HCT116 (cell line): ENCODE measurements around the gene LAMTOR4. TPM values are rescaled to one million over a fixed set of nuclear protein-coding genes. Genes with fewer than 3 reads are reported as not detected.
A peak's percentile ranks its signal among the peaks of the same experiment; 100 is the strongest.

ENCODE experiments used
- ATAC-seq: fragments of 200-7000 bp; cut with Tn5 transposase; 2 replicates; pipeline ENCODE4 v1.9.1; 2020; ENCODE audit warnings: mild to moderate bottlenecking, moderate library complexity
- BruUV-seq: library from RNA; stranded (reverse); fragments of 400-500 nt; replicated peaks from 2 replicates; lab custom pipeline; 2021; lab: Mats Ljungman, UMichigan
- CTCF ChIA-PET: fragments of 300-600 bp; sonication (Branson Sonifier 250); formaldehyde crosslinking; loops from one replicate; lab custom pipeline; 2021; ENCODE audit warnings: antibody characterized with exemption; lab: Charles Lee
- POLR2A ChIA-PET: fragments of 300-600, 350-600 bp; sonication (Branson Sonifier 250); formaldehyde crosslinking; loops from one replicate; lab custom pipeline; 2021; ENCODE audit warnings: antibody characterized with exemption; lab: Charles Lee
- RAD21 ChIA-PET, 2 experiments: fragments of 300-600 bp; sonication (Branson Sonifier 250); formaldehyde crosslinking; loops; one replicate each; lab custom pipeline; 2023; ENCODE audit warnings: low total read pairs in 2 of 2; ENCODE audit not compliant: uncharacterized antibody in 2 of 2, unreplicated experiment in 2 of 2, low non-redundant PET in 1 of 2; lab: Charles Lee
- DNase-seq: peaks from one replicate; pipeline ENCODE4 v3.0.0-alpha.2; 2010; ENCODE audit warnings: low read depth, low spot score
- H2AFZ ChIP-seq: fragments of 200-600 bp; shearing (Covaris generic), sonication (generic); 2 replicates; pipeline ENCODE4 v1.6.1; 2017; ENCODE audit warnings: low read depth, mixed run types, mixed read lengths, antibody characterized with exemption, low read length; ENCODE audit not compliant: poor library complexity, severe bottlenecking
- H3K27ac ChIP-seq: 2 replicates; pipeline ENCODE4 v1.5.1; 2012; ENCODE audit warnings: low read depth, low read length
- H3K27me3 ChIP-seq: fragments of 200-600 bp; sonication (generic); 2 replicates; pipeline ENCODE4 v1.6.1; 2016; ENCODE audit warnings: mixed run types, low read length, mixed read lengths; ENCODE audit not compliant: insufficient read depth
- H3K36me3 ChIP-seq, 2 experiments: fragments of 200-500 bp in 1 of 2; fragments of 200-600 bp in 1 of 2; sonication (Bioruptor generic) in 1 of 2; sonication (generic) in 1 of 2; 2 replicates each; pipeline versions ENCODE4 v1.5.1 to v1.6.1; 2014 to 2016; ENCODE audit warnings: low read length in 2 of 2, inconsistent platforms in 1 of 2, mixed read lengths in 1 of 2, mixed run types in 1 of 2; ENCODE audit not compliant: insufficient read depth in 2 of 2, control insufficient read depth in 1 of 2
- H3K4me1 ChIP-seq, 2 experiments: fragments of 200-600 bp in 1 of 2; sonication (generic) in 1 of 2; 2 replicates each; pipeline versions ENCODE4 v1.5.1 to v1.6.1; 2012 to 2017; ENCODE audit warnings: low read length in 2 of 2, inconsistent platforms in 1 of 2, mild to moderate bottlenecking in 1 of 2, mixed read lengths in 1 of 2, mixed run types in 1 of 2, moderate library complexity in 1 of 2; ENCODE audit not compliant: insufficient read depth in 2 of 2, control insufficient read depth in 1 of 2
- H3K4me2 ChIP-seq: fragments of 200-600 bp; sonication (generic); 2 replicates; pipeline ENCODE4 v1.6.1; 2017; ENCODE audit warnings: mixed run types, low read length, mixed read lengths
- H3K4me3 ChIP-seq, 2 experiments: fragments of 200-600 bp in 1 of 2; sonication (generic) in 1 of 2; replicated peaks in 1 of 2; 2 replicates each; pipeline ENCODE4 v1.5.1; 2011 to 2016; ENCODE audit warnings: low read length in 2 of 2, control low read depth in 1 of 2, low read depth in 1 of 2, mild to moderate bottlenecking in 1 of 2, mixed read lengths in 1 of 2, mixed run types in 1 of 2
- H3K79me2 ChIP-seq: fragments of 200-600 bp; sonication (generic); 2 replicates; pipeline ENCODE4 v1.6.1; 2017; ENCODE audit warnings: mild to moderate bottlenecking, mixed run types, low read length, moderate library complexity, mixed read lengths; ENCODE audit not compliant: insufficient read depth
- H3K9ac ChIP-seq: fragments of 200-600 bp; sonication (generic); 2 replicates; pipeline ENCODE4 v1.6.1; 2016; ENCODE audit warnings: low read length, mixed read lengths
- H3K9me2 ChIP-seq: fragments of 200-600 bp; sonication (generic), shearing (Covaris generic); 2 replicates; pipeline ENCODE4 v1.6.1; 2017; ENCODE audit warnings: mixed run types, mild to moderate bottlenecking, moderate library complexity; ENCODE audit not compliant: insufficient read depth
- H3K9me3 ChIP-seq, 2 experiments: fragments of 200-500 bp in 1 of 2; fragments of 200-600 bp in 1 of 2; sonication (Bioruptor generic) in 1 of 2; sonication (generic) in 1 of 2; 2 replicates each; pipeline ENCODE4 v1.6.1; 2014 to 2017; ENCODE audit warnings: low read length in 2 of 2, mixed read lengths in 2 of 2, inconsistent platforms in 1 of 2, low read depth in 1 of 2, mild to moderate bottlenecking in 1 of 2, mixed run types in 1 of 2, moderate library complexity in 1 of 2; ENCODE audit not compliant: control insufficient read depth in 1 of 2, insufficient read depth in 1 of 2
- H4K20me1 ChIP-seq: fragments of 200-600 bp; sonication (generic), shearing (Covaris generic); 2 replicates; pipeline ENCODE4 v1.6.1; 2017; ENCODE audit warnings: mixed run types, mild to moderate bottlenecking, moderate library complexity; ENCODE audit not compliant: insufficient read depth
- EGR1 ChIP-seq: IDR thresholded peaks from 2 replicates; pipeline ENCODE4 v1.6.1; 2012; ENCODE audit warnings: low read depth
- ELF1 ChIP-seq: IDR thresholded peaks from 2 replicates; pipeline ENCODE4 v1.6.1; 2012; ENCODE audit warnings: low read depth, borderline replicate concordance
- EZH2phosphoT487 ChIP-seq: fragments of 200-600 bp; IDR thresholded peaks from 2 replicates; pipeline ENCODE4 v1.6.1; 2018; ENCODE audit warnings: antibody characterized with exemption, borderline replicate concordance
- RAD21 ChIP-seq: IDR thresholded peaks from 2 replicates; pipeline ENCODE4 v1.6.1; 2012; ENCODE audit warnings: low read depth, mild to moderate bottlenecking
- REST ChIP-seq: IDR thresholded peaks from 2 replicates; pipeline ENCODE4 v1.6.1; 2012; ENCODE audit warnings: low read depth
- TCF7L2 ChIP-seq: IDR thresholded peaks from 2 replicates; pipeline ENCODE4 v1.7.0; 2011; ENCODE audit warnings: borderline replicate concordance, inconsistent platforms; ENCODE audit not compliant: insufficient read depth, insufficient read length; ENCODE audit errors: extremely low read depth
- ZNF274 ChIP-seq: fragments of 200-500 bp; sonication (Bioruptor generic); IDR thresholded peaks from 2 replicates; pipeline ENCODE4 v1.6.1; 2014; ENCODE audit warnings: mild to moderate bottlenecking, low read depth, low read length, inconsistent platforms
- intact Hi-C: fragments of 100-400 bp; cut with micrococcal nuclease; formaldehyde crosslinking; loops from 2 replicates; pipeline ENCODE4 v1.10.0; 2022
- total RNA-seq: library from RNA; stranded (reverse); gene quantifications from one replicate; pipeline ENCODE4 v1.2.1, GENCODE V29; 2021; ENCODE audit not compliant: unreplicated experiment

Gene LAMTOR4
- total RNA-seq, 1 experiment from 2014 or later = 152 TPM

DNA sequence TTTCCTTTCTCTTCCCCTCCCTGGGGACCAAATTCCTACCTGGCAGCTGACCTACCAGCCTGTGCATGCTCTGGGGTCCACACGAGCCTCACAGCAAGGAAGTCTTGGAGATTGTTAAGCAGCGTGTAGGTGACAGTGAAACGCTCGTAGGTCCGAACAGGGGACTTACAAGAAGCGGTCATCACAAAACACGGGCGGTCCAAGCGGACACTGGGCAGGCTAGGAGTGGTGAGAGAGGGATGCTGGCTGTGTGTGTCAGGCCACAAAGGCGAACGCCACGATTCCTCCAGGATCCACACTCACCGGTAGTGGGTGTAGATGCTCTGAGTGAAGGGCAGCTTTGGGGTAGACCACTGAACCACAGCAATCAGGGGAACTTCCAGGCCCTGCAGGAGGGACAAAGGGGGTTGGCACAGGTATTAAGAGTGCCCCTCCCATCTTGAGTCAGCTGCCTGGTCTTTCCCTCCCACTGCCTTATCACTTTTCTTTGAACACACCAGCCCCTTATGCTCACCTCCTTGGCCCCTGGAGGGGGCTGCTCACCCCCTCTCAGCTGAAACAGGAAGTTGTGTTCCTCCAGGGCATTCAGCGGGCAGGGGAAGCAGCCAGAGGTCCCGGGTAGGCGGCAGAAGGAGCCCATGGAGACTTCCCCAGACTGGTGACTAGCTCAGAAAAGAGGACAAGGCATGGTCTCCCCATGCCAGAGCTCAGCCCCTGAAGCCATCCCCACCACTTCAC is 7.8 kb downstream of the LAMTOR4 start:
- H3K27ac ChIP-seq = peak overlapping the region; percentile 91
- H3K4me2 ChIP-seq = peak overlapping the region; percentile 93
- RAD21 ChIA-PET = interaction anchor here in 1 of 2 experiments (0.6 kb wide), 1 partner anchor 69 kb away, joined by 11 read pairs; no protein-coding TSS in a partner anchor
- H4K20me1 ChIP-seq = no peaks in the 10 kb centered on the region
- TF ChIP-seq EGR1 (no peak), RAD21 (no peak), EZH2phosphoT487 (no peak), ELF1 (no peak), REST (no peak), ZNF274 (no peak), TCF7L2 (no peak)
- TF ChIP-seq, all 23 proteins: peak for 0
- H3K4me3 ChIP-seq = peak overlapping the region in 1 of 2 experiments; percentile 91; a peak in 2 of 4 replicates
- H3K9ac ChIP-seq = peak overlapping the region; percentile 84; the same call in 1 of the 2 replicates
- no TSS peak for BruUV-seq
- H3K27me3 ChIP-seq = no peaks in the 10 kb centered on the region
- ChIA-PET CTCF (interaction anchor here (1.0 kb wide), 1 partner anchor 8 kb away, joined by 4 read pairs; the partner anchor contains the start of gene LAMTOR4), POLR2A (no interaction called here)
- no peak for DNase-seq
- H3K9me3 ChIP-seq = no peaks in the 10 kb centered on the region
- no peaks in the 10 kb centered on the region for H3K9me2 ChIP-seq
- no peak for ATAC-seq
- peaks cover 29% of the 10 kb centered on the region for H3K79me2 ChIP-seq
- H3K36me3 ChIP-seq = peaks cover 14 to 16% of the 10 kb centered on the region in 2 experiments; a peak in 3 of 4 replicates
- intact Hi-C loops = no loop called here
- H3K4me1 ChIP-seq = peaks cover 12 to 22% of the 10 kb centered on the region in 2 experiments
- H2AFZ ChIP-seq = no peak overlapping the region
